ENCODE measurements around the gene CD79B.
"Not testable (repeated sequence)": the region's sequence is repeated elsewhere in the genome, so short reads cannot be mapped to it uniquely, and the experiment has no call there.

The CD79B gene

DNA sequence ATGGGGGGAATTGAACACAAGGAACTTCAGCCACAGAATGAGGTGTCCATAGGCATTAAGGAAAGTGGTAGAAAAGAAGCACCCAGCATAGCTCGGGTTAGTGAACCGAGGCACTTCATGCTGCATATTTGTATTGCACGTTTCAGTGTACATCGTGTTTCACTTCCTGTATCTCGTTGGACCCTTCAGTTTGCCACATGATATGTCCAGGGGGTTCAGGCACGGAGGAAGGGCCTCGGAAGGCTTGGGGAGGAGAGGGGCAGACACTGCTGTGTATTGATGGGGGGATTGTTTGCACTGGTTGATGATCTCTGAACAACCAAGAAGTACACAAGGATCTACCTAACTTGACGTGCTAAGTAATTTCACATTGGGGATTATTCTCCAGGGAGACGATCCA is 9.7 kb downstream of the CD79B start:
- H3K4me1 Mint-ChIP-seq; H3K36me3 Mint-ChIP-seq (ENCODE audit: insufficient read depth); DNase-seq (ENCODE audit: low spot score in 2 of 2); H3K27ac Mint-ChIP-seq (ENCODE audit: low read depth); H3K4me3 Mint-ChIP-seq; ATAC-seq (replicated peaks; ENCODE audit: extremely low read depth, poor library complexity, severe bottlenecking); H3K9me3 Mint-ChIP-seq: not testable (repeated sequence)
- H3K27me3 Mint-ChIP-seq = peaks cover 11% of the 10 kb centered on the region

DNA sequence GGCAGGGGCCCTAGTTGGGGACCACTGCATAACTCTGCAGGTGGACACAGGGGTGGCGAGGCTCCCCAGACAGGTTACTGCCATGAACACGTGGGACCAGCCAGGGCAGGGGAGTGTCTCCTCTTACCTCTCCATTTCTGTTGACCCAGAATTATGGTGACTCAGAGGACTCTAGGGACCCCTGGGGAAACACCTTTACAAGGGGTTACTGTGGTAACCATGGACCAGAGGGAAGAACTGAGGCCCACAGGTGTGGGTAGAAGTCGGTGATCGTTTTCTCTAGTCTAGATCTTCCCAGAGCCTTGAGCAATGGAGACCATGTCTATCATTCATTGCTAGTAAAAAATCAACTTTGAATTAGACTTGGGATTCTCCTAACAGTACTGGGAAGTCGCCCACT is 11.4 kb downstream of the CD79B start:
- peaks cover 11% of the 10 kb centered on the region for H3K27me3 Mint-ChIP-seq
- DNase-seq (ENCODE audit: low spot score in 2 of 2); ATAC-seq (replicated peaks; ENCODE audit: extremely low read depth, poor library complexity, severe bottlenecking): not testable (repeated sequence)

DNA sequence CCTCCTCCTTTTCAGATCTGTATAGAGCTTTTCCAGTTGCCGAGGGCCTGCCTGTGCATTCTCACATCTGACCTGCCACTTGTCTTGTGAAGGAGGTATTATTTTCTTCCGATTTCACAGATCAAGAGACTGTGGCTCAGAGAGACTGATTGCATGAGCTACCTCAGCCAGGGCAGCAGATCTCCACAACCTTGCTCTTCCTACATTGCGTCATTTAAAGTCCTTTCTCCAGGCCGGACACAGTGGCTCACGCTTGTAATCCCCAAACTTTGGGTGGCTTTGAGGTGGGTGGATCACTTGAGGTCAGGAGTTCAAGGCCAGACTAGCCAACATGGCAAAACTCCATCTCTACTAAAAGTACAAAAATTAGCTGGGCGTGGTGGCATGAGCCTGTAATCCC is 12.1 kb downstream of the CD79B start:
- not testable (repeated sequence) for H3K27ac Mint-ChIP-seq (ENCODE audit: low read depth); H3K9me3 Mint-ChIP-seq; H3K36me3 Mint-ChIP-seq (ENCODE audit: insufficient read depth); H3K4me1 Mint-ChIP-seq; DNase-seq (ENCODE audit: low spot score in 2 of 2); H3K4me3 Mint-ChIP-seq; ATAC-seq (replicated peaks; ENCODE audit: extremely low read depth, poor library complexity, severe bottlenecking)
- H3K27me3 Mint-ChIP-seq = peaks cover 11% of the 10 kb centered on the region

More for the DNA sequence above, 11.4 kb downstream of the CD79B start:
- not testable (repeated sequence) for H3K27ac Mint-ChIP-seq (ENCODE audit: low read depth); H3K4me3 Mint-ChIP-seq; H3K9me3 Mint-ChIP-seq; H3K4me1 Mint-ChIP-seq; H3K36me3 Mint-ChIP-seq (ENCODE audit: insufficient read depth)

DNA sequence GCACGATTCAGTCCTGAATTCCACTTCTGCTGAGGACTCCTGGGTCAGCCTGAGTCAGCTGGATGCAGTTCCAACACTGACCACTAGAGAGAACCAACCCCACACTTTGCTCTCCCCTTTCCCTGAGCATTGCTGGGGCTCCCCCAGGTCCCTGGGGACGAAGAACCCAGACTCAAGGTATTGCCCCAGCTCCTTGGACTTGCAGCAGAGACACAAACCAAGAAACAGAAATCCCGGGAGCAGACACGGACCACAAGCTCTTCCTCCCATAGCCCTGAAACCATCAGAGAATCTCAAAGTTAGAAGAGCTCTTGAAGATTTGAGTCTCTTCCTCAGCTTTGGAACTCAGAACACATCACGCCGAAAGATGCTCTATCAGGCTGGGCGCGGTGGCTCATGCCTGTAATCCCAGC is 12.8 kb downstream of the CD79B start:
- H3K9me3 Mint-ChIP-seq = no peaks in the 10 kb centered on the region
- peak; percentile 64 to 71 for DNase-seq (ENCODE audit: low spot score in 2 of 2)
- peaks cover 11% of the 10 kb centered on the region for H3K27me3 Mint-ChIP-seq
- H3K4me1 Mint-ChIP-seq = peaks cover 7% of the 10 kb centered on the region
- H3K27ac Mint-ChIP-seq (ENCODE audit: low read depth) = no peak overlapping the region
- peak; percentile 84 for ATAC-seq (replicated peaks; ENCODE audit: extremely low read depth, poor library complexity, severe bottlenecking)
- no peak overlapping the region for H3K4me3 Mint-ChIP-seq
- peaks cover 4% of the 10 kb centered on the region for H3K36me3 Mint-ChIP-seq (ENCODE audit: insufficient read depth)

DNA sequence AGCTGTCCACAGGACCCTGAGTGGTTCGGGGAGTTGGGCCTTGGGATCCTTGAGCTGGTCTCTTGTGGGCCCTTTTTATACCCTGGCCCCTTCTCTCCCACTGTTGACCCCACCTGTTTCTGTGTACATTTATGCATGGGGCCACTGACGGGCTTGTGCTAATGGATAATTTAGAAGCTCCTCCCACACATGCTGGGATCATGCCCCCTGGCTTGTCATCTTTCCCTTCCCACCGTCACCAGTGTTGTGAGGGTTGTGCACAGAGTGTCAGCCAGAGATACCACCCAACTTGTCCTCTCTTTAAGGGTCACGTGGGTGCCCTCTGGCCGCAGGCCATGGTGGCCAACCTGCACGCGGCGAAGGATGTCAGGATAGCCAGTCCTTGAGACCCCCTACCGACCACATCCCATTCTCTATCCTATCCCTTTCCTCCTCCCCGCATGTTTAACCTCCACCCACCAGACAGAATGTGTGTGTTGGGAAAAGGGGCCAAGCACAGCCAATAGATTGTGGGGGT is 13.3 kb downstream of the CD79B start, which contains the start of gene GH1:
Gene GH1, minus strand, starts transcription at position 51 of the 517 bp plus-strand sequence. CDS start 63 bp downstream, outside the sequence.
- H3K36me3 Mint-ChIP-seq (ENCODE audit: insufficient read depth); H3K4me3 Mint-ChIP-seq; ATAC-seq (replicated peaks; ENCODE audit: extremely low read depth, poor library complexity, severe bottlenecking); DNase-seq (ENCODE audit: low spot score in 2 of 2); H3K27ac Mint-ChIP-seq (ENCODE audit: low read depth); H3K4me1 Mint-ChIP-seq; H3K9me3 Mint-ChIP-seq: not testable (repeated sequence)
- peaks cover 11% of the 10 kb centered on the region for H3K27me3 Mint-ChIP-seq

DNA sequence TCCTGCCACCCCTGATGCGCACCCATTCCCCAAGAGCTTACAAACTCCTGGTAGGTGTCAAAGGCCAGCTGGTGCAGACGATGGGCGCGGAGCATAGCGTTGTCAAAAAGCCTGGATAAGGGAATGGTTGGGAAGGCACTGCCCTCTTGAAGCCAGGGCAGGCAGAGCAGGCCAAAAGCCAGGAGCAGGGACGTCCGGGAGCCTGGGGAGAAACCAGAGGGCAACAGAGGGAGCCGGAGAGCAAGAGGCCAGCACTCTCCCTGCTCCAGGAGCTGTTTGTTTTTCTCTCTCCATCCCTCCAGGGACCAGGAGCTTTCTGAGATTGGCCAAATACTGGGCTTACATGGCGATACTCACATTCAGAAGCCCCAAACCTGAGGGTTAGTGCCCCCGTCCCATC is 13.8 kb downstream of the CD79B start:
- no peak overlapping the region for H3K4me3 Mint-ChIP-seq
- DNase-seq (ENCODE audit: low spot score in 2 of 2) (no peak), ATAC-seq (replicated peaks; ENCODE audit: extremely low read depth, poor library complexity, severe bottlenecking) (no peak)
- H3K4me1 Mint-ChIP-seq = peaks cover 7% of the 10 kb centered on the region
- H3K27ac Mint-ChIP-seq (ENCODE audit: low read depth) = no peak overlapping the region
- H3K27me3 Mint-ChIP-seq = peaks cover 11% of the 10 kb centered on the region
- no peaks in the 10 kb centered on the region for H3K9me3 Mint-ChIP-seq
- H3K36me3 Mint-ChIP-seq (ENCODE audit: insufficient read depth) = peaks cover 5% of the 10 kb centered on the region

DNA sequence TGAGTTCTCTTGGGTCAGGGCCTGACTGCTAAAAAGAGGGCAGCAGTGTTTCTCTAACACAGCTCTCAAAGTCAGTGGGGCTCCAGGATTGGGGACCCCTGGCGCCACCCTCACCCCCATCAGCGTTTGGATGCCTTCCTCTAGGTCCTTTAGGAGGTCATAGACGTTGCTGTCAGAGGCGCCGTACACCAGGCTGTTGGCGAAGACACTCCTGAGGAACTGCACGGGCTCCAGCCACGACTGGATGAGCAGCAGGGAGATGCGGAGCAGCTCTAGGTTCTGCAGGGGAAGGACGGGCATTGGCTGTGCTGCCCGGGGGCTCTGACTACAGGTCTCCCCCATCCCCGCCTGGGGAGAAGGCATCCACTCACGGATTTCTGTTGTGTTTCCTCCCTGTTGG is 14.5 kb downstream of the CD79B start:
- H3K27me3 Mint-ChIP-seq = peaks cover 11% of the 10 kb centered on the region
- H3K27ac Mint-ChIP-seq (ENCODE audit: low read depth) = no peak overlapping the region
- H3K4me1 Mint-ChIP-seq = peaks cover 7% of the 10 kb centered on the region
- DNase-seq (ENCODE audit: low spot score in 2 of 2) (no peak), ATAC-seq (replicated peaks; ENCODE audit: extremely low read depth, poor library complexity, severe bottlenecking) (no peak)
- H3K36me3 Mint-ChIP-seq (ENCODE audit: insufficient read depth) = peaks cover 5% of the 10 kb centered on the region
- no peak overlapping the region for H3K4me3 Mint-ChIP-seq
- H3K9me3 Mint-ChIP-seq = no peaks in the 10 kb centered on the region

DNA sequence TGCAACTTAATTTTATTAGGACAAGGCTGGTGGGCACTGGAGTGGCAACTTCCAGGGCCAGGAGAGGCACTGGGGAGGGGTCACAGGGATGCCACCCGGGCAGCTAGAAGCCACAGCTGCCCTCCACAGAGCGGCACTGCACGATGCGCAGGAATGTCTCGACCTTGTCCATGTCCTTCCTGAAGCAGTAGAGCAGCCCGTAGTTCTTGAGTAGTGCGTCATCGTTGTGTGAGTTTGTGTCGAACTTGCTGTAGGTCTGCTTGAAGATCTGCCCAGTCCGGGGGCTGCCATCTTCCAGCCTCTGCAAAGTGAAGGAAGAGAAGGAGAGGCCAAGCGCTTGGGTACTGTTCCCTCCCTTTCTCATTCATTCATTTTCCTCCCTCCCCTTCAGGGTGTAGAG is 14.9 kb downstream of the CD79B start:
- not testable (repeated sequence) for ATAC-seq (replicated peaks; ENCODE audit: extremely low read depth, poor library complexity, severe bottlenecking); H3K27ac Mint-ChIP-seq (ENCODE audit: low read depth); H3K9me3 Mint-ChIP-seq; H3K36me3 Mint-ChIP-seq (ENCODE audit: insufficient read depth); H3K4me3 Mint-ChIP-seq; H3K4me1 Mint-ChIP-seq; DNase-seq (ENCODE audit: low spot score in 2 of 2)
- peaks cover 11% of the 10 kb centered on the region for H3K27me3 Mint-ChIP-seq

DNA sequence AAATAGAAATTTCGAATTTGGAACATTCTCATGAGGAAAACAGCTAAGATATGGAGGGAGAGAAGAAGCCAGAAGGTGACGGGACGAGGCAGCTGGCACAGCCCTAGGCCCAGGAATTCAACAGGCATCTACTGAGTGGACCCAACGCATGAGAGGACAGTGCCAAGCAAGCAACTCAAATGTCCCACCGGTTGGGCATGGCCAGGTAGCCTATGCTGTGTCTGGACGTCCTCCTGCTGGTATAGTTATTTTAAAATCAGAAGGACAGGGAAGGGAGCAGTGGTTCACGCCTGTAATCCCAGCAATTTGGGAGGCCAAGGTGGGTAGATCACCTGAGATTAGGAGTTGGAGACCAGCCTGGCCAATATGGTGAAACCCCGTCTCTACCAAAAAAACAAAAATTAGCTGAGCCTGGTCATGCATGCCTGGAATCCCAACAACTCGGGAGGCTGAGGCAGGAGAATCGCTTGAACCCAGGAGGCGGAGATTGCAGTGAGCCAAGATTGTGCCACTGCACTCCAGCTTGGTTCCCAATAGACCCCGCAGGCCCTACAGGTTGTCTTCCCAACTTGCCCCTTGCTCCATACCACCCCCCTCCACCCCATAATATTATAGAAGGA is 15.5 kb downstream of the CD79B start:
- Mint-ChIP-seq H3K9me3 (no peaks in the 10 kb centered on the region), H3K27ac (ENCODE audit: low read depth) (no peak overlapping the region)
- ATAC-seq (replicated peaks; ENCODE audit: extremely low read depth, poor library complexity, severe bottlenecking) = no peak

DNA sequence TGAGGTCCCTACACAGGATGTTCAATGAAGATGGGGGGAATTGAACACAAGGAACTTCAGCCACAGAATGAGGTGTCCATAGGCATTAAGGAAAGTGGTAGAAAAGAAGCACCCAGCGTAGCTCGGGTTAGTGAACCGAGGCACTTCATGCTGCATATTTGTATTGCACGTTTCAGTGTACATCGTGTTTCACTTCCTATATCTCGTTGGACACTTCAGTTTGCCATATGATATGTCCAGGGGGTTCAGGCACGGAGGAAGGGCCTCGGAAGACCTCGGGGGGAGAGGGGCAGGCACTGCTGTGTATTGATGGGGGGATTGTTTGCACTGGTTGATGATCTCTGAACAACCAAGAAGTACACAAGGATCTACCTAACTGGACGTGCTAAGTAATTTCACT is 16.4 kb downstream of the CD79B start:
- H3K4me1 Mint-ChIP-seq = peaks cover 12% of the 10 kb centered on the region
- not testable (repeated sequence) for H3K27ac Mint-ChIP-seq (ENCODE audit: low read depth); H3K4me3 Mint-ChIP-seq

More for the DNA sequence above, 15.5 kb downstream of the CD79B start:
- Mint-ChIP-seq H3K27me3 (peaks cover 11% of the 10 kb centered on the region), H3K36me3 (ENCODE audit: insufficient read depth) (peaks cover 5% of the 10 kb centered on the region), H3K4me3 (no peak overlapping the region), H3K4me1 (peaks cover 8% of the 10 kb centered on the region)
- no peak for DNase-seq (ENCODE audit: low spot score in 2 of 2)

DNA sequence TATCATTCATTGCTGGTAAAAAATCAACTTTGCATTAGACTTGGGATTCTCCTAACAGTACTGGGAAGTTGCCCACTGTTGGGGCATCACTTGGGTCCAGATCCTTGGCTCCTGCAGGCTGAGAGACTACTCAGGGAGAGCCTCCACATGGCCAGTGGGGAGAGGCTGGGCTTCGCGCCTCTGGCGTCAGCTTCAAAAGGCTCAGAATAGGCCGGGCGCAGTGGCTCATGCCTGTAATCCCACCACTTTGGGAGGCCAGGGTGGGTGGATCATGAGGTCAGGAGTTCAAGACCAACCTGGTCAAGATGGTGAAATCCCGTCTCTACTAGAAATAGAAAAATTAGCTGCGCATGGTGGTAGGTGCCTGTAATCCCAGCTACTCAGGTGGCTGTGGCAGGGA is 17.7 kb downstream of the CD79B start:
- H3K27ac Mint-ChIP-seq (ENCODE audit: low read depth) = no peak overlapping the region
- H3K27me3 Mint-ChIP-seq = peaks cover 8% of the 10 kb centered on the region
- peaks cover 11% of the 10 kb centered on the region for H3K4me1 Mint-ChIP-seq
- no peaks in the 10 kb centered on the region for H3K9me3 Mint-ChIP-seq
- no peak for ATAC-seq (replicated peaks; ENCODE audit: extremely low read depth, poor library complexity, severe bottlenecking)
- H3K4me3 Mint-ChIP-seq = no peak overlapping the region
- DNase-seq (ENCODE audit: low spot score in 2 of 2) = no peak
- peaks cover 5% of the 10 kb centered on the region for H3K36me3 Mint-ChIP-seq (ENCODE audit: insufficient read depth)

More for the DNA sequence above, 16.4 kb downstream of the CD79B start:
- not testable (repeated sequence) for H3K36me3 Mint-ChIP-seq (ENCODE audit: insufficient read depth); DNase-seq (ENCODE audit: low spot score in 2 of 2); ATAC-seq (replicated peaks; ENCODE audit: extremely low read depth, poor library complexity, severe bottlenecking); H3K9me3 Mint-ChIP-seq
- H3K27me3 Mint-ChIP-seq = peaks cover 11% of the 10 kb centered on the region

DNA sequence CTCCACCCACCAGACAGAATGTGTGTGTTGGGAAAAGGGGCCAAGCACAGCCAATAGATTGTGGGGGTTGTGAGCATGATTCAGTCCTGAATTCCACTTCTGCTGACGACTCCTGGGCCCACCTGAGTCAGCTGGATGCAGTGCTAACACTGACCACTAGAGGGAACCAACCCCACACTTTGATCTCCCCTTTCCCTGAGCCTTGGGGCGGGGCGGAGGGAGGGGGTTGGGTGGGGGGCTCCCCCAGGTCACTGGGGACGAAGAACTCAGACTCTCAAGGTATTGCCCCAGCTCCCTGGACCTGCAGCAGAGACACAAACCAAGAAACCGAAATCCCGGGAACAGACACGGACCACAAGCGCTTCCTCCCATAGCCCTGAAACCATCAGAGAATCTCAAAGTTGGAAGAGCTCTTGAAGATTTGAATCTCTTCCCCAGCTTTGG is 20.5 kb downstream of the CD79B start:
- H3K4me1 Mint-ChIP-seq = peaks cover 5% of the 10 kb centered on the region
- no peaks in the 10 kb centered on the region for H3K27me3 Mint-ChIP-seq
- H3K36me3 Mint-ChIP-seq (ENCODE audit: insufficient read depth) = peaks cover 2% of the 10 kb centered on the region
- no peak overlapping the region for H3K4me3 Mint-ChIP-seq
- peak; percentile 45 to 58 for DNase-seq (ENCODE audit: low spot score in 2 of 2)
- no peak overlapping the region for H3K27ac Mint-ChIP-seq (ENCODE audit: low read depth)
- ATAC-seq (replicated peaks; ENCODE audit: extremely low read depth, poor library complexity, severe bottlenecking) = no peak
- no peaks in the 10 kb centered on the region for H3K9me3 Mint-ChIP-seq

DNA sequence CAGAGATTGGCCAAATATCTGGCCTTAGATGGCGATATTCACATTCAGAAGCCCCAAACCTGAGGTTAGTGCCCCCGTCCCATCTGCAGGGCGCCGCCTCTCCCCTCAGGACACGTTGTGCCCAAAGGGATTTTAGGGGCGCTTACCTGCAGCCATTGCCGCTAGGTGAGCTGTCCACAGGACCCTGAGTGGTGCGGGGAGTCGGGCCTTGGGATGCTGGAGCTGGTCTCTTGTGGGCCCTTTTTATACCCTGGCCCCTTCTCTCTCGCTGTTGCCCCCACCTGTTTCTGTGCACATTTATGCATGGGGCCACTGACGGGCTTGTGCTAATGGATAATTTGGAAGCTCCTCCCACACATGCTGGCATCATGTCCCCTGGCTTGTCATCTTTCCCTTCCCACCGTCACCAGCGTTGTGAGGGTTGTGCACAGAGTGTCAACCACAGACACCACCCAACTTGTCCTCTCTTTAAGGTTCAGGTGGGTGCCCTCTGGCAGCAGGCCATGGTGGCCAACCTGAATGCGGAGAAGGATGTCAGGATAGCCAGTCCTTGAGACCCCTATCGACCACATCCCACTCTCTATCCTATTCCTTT is 21.0 kb downstream of the CD79B start, which contains the start of gene CSHL1:
Gene CSHL1, minus strand, starts transcription at position 218 of the 595 bp plus-strand sequence. Its CDS starts 62 bp downstream, at position 156.
- Mint-ChIP-seq H3K4me3 (no peak within 1 kb of the TSS), H3K27ac (ENCODE audit: low read depth) (no peak within 1 kb of the TSS), H3K4me1 (peaks cover 5% of the 10 kb centered on the region), H3K9me3 (no peaks in the 10 kb centered on the region), H3K36me3 (ENCODE audit: insufficient read depth) (peaks cover 2% of the 10 kb centered on the region), H3K27me3 (no peaks in the 10 kb centered on the region)
- no peak for DNase-seq (ENCODE audit: low spot score in 2 of 2)
- ATAC-seq (replicated peaks; ENCODE audit: extremely low read depth, poor library complexity, severe bottlenecking) = no peak
